Fibroblast of skin of left quadriceps (primary cell): ENCODE results near the gene HMGN4.

Experiments used
- DNase-seq, 2 experiments: peaks; one replicate each; pipeline ENCODE4 v3.0.0-alpha.2; 2013; ENCODE audit warnings: low read depth in 2 of 2

Gene HMGN4

GRCh38 chr6:26552205-26552604 is 14.0 kb downstream of the HMGN4 start:
- DNase-seq = no peak

- no peak for DNase-seq
These were observed 14.5 kb downstream of the HMGN4 start for GRCh38 chr6:26552640-26553188.

GRCh38 chr6:26553264-26553634 is 15.1 kb downstream of the HMGN4 start:
- DNase-seq = no peak

GRCh38 chr6:26553635-26554446 is 15.7 kb downstream of the HMGN4 start:
- DNase-seq = peak; percentile 81 to 87

GRCh38 chr6:26554447-26554696 is 16.2 kb downstream of the HMGN4 start:
- DNase-seq = no peak

GRCh38 chr6:26554697-26555504 is 16.7 kb downstream of the HMGN4 start:
- no peak for DNase-seq

GRCh38 chr6:26555505-26556262 is 17.5 kb downstream of the HMGN4 start:
- DNase-seq = no peak

GRCh38 chr6:26556263-26557070 is 18.3 kb downstream of the HMGN4 start:
- DNase-seq = peak; percentile 86 to 87

GRCh38 chr6:26561533-26562466 is 23.6 kb downstream of the HMGN4 start:
- no peak for DNase-seq

GRCh38 chr6:26563488-26563887 is 25.3 kb downstream of the HMGN4 start:
- DNase-seq = no peak

GRCh38 chr6:26568601-26569432 is 30.7 kb downstream of the HMGN4 start:
- peak; percentile 84 to 89 for DNase-seq

- DNase-seq = no peak
These were observed 31.2 kb downstream of the HMGN4 start for GRCh38 chr6:26569433-26569764.

GRCh38 chr6:26570027-26570809 is 32.1 kb downstream of the HMGN4 start:
- no peak for DNase-seq

- DNase-seq = peak; percentile 81 to 83
These were observed 33.6 kb downstream of the HMGN4 start for GRCh38 chr6:26571592-26572296.

- DNase-seq = no peak
These were observed 37.4 kb downstream of the HMGN4 start for GRCh38 chr6:26575494-26575939.

GRCh38 chr6:26576407-26576843 is 38.3 kb downstream of the HMGN4 start:
- no peak for DNase-seq

GRCh38 chr6:26576929-26577719 is 39.0 kb downstream of the HMGN4 start:
- DNase-seq = no peak
